MCF 10A (cell line): Measurements from ENCODE around the gene ADCY5. TPM values are rescaled to one million over a fixed set of nuclear protein-coding genes. Genes with fewer than 3 reads are reported as not detected.

Experiments
- BruUV-seq: library from RNA; stranded (reverse); fragments of 400-500 nt; replicated peaks from 2 replicates; lab custom pipeline; 2021; lab: Mats Ljungman, UMichigan
- CTCF ChIA-PET: fragments of 300-600 bp; sonication (Branson Sonifier 250); formaldehyde crosslinking; extraction: SDS; loops from one replicate; lab custom pipeline; 2021; ENCODE audit warnings: antibody characterized with exemption, inconsistent platforms; lab: Yijun Ruan, JAX
- POLR2A ChIA-PET: fragments of 300-600, 350-650 bp; sonication (Branson Sonifier 250); formaldehyde crosslinking; extraction: SDS; loops from one replicate; lab custom pipeline; 2020; ENCODE audit warnings: antibody characterized with exemption, inconsistent platforms; lab: Yijun Ruan, JAX
- DNase-seq: peaks from one replicate; pipeline ENCODE4 v3.0.0-alpha.2; 2018; ENCODE audit not compliant: unreplicated experiment
- H3K27ac Mint-ChIP-seq: one replicate; pipeline ENCODE4 v1.8.0; 2022; ENCODE audit warnings: mild to moderate bottlenecking, low read depth, mixed read lengths; ENCODE audit not compliant: unreplicated experiment
- H3K27me3 Mint-ChIP-seq: one replicate; pipeline ENCODE4 v1.8.0; 2022; ENCODE audit warnings: mixed read lengths; ENCODE audit not compliant: insufficient read depth, unreplicated experiment
- H3K36me3 Mint-ChIP-seq: one replicate; pipeline ENCODE4 v1.8.0; 2022; ENCODE audit warnings: mild to moderate bottlenecking, moderate library complexity, mixed read lengths; ENCODE audit not compliant: insufficient read depth, unreplicated experiment
- H3K4me1 Mint-ChIP-seq: one replicate; pipeline ENCODE4 v1.8.0; 2022; ENCODE audit warnings: mixed read lengths; ENCODE audit not compliant: insufficient read depth, unreplicated experiment
- H3K4me3 Mint-ChIP-seq: one replicate; pipeline ENCODE4 v1.8.0; 2022; ENCODE audit warnings: mild to moderate bottlenecking, moderate library complexity, mixed read lengths; ENCODE audit not compliant: unreplicated experiment
- H3K9me3 Mint-ChIP-seq: one replicate; pipeline ENCODE4 v1.8.0; 2022; ENCODE audit warnings: mixed read lengths; ENCODE audit not compliant: unreplicated experiment
- CTCF ChIP-seq: fragments of 200-600 bp; IDR thresholded peaks from one replicate; pipeline ENCODE4 v1.8.0; 2022; ENCODE audit warnings: antibody characterized with exemption, mild to moderate bottlenecking; ENCODE audit not compliant: unreplicated experiment
- intact Hi-C: fragments of 100-400 bp; cut with micrococcal nuclease; formaldehyde crosslinking; loops from 2 replicates; pipeline ENCODE4 v1.14.1; 2022
- total RNA-seq: library from RNA; stranded (reverse); gene quantifications from 2 replicates; pipeline ENCODE4 v1.2.3, GENCODE V29; 2022

ADCY5 gene
- total RNA-seq, 1 experiment from 2014 or later: not detected

GRCh38 chr3:123262226-123262625 is 186.7 kb downstream of the ADCY5 start:
- no peak for TF ChIP-seq CTCF
- intact Hi-C loops: no loop called here
- Mint-ChIP-seq H3K36me3 (peaks cover 4% of the 10 kb centered on the region), H3K9me3 (peaks cover 10% of the 10 kb centered on the region), H3K27me3 (no peaks in the 10 kb centered on the region), H3K27ac (no peak overlapping the region), H3K4me3 (no peak overlapping the region), H3K4me1 (no peaks in the 10 kb centered on the region)
- no TSS peak for BruUV-seq
- no peak for DNase-seq
- ChIA-PET POLR2A (no interaction called here), CTCF (interaction anchor here (1.6 kb wide), 1 partner anchor 21 kb away, joined by 3 read pairs; no protein-coding TSS in a partner anchor)

- TF ChIP-seq CTCF: no peak
- no TSS peak for BruUV-seq
- POLR2A ChIA-PET: no interaction called here
- no peaks in the 10 kb centered on the region for H3K4me1 Mint-ChIP-seq
- DNase-seq: no peak
- peaks cover 4% of the 10 kb centered on the region for H3K36me3 Mint-ChIP-seq
- intact Hi-C loops: no loop called here
- CTCF ChIA-PET: interaction anchor here (1.0 to 1.6 kb wide), 2 partner anchors 14 to 21 kb away, joined by 3 read pairs; no protein-coding TSS in a partner anchor
- H3K9me3 Mint-ChIP-seq: peaks cover 5% of the 10 kb centered on the region
- no peak overlapping the region for H3K4me3 Mint-ChIP-seq
- no peaks in the 10 kb centered on the region for H3K27me3 Mint-ChIP-seq
- H3K27ac Mint-ChIP-seq: no peak overlapping the region
These were observed 187.2 kb downstream of the ADCY5 start for GRCh38 chr3:123261666-123262065.

GRCh38 chr3:123258811-123259420 is 190.0 kb downstream of the ADCY5 start:
- H3K4me3 Mint-ChIP-seq: no peak overlapping the region
- H3K27me3 Mint-ChIP-seq: no peaks in the 10 kb centered on the region
- no peaks in the 10 kb centered on the region for H3K9me3 Mint-ChIP-seq
- BruUV-seq: no TSS peak
- DNase-seq: peak; percentile 55
- peak; percentile 51 for TF ChIP-seq CTCF
- H3K4me1 Mint-ChIP-seq: no peaks in the 10 kb centered on the region
- intact Hi-C loops: loop anchor here (2.0 to 10.0 kb wide), 3 partner anchors 317 to 694 kb away; partner anchors contain the start of genes DTX3L and PARP9
- no peak overlapping the region for H3K27ac Mint-ChIP-seq
- H3K36me3 Mint-ChIP-seq: peaks cover 7% of the 10 kb centered on the region
- POLR2A ChIA-PET: no interaction called here
- CTCF ChIA-PET: interaction anchor here (0.6 to 1.1 kb wide), 7 partner anchors 8 to 1736 kb away, joined by 3 to 6 read pairs (median 4); no protein-coding TSS in a partner anchor

GRCh38 chr3:123258359-123258758 is 190.5 kb downstream of the ADCY5 start:
- H3K4me1 Mint-ChIP-seq: no peaks in the 10 kb centered on the region
- TF ChIP-seq CTCF: no peak
- no peak for DNase-seq
- H3K9me3 Mint-ChIP-seq: no peaks in the 10 kb centered on the region
- CTCF ChIA-PET: interaction anchor here (0.5 to 1.1 kb wide), 8 partner anchors 9 to 1580 kb away, joined by 3 to 6 read pairs (median 3); no protein-coding TSS in a partner anchor
- POLR2A ChIA-PET: no interaction called here
- H3K36me3 Mint-ChIP-seq: peaks cover 7% of the 10 kb centered on the region
- no peak overlapping the region for H3K27ac Mint-ChIP-seq
- H3K4me3 Mint-ChIP-seq: no peak overlapping the region
- H3K27me3 Mint-ChIP-seq: no peaks in the 10 kb centered on the region
- intact Hi-C loops: loop anchor here (2.0 to 10.0 kb wide), 3 partner anchors 316 to 694 kb away; partner anchors contain the start of genes DTX3L and PARP9
- no TSS peak for BruUV-seq
